Adrenal gland (tissue), 12 donors: ENCODE measurements around the gene RNF223. TPM values are rescaled to one million over a fixed set of nuclear protein-coding genes. Genes with fewer than 3 reads are reported as not detected.

ENCODE experiments used
- DNase-seq, 7 donors: peaks; one replicate each; pipeline ENCODE4 v3.0.0-alpha.2; 2019 to 2020
- H3K27ac ChIP-seq, 5 donors: fragments of 200-600 bp; sonication (generic) in 4 of 5; 1 replicate in 3 of 5; 2 replicates in 2 of 5; pipeline versions ENCODE4 v1.5.1 to v1.8.0; 2016 to 2020; ENCODE audit warnings: mild to moderate bottlenecking in 1 of 5
- H3K27me3 ChIP-seq: fragments of 200-600 bp; 2 replicates; pipeline ENCODE4 v1.8.0; 2021
- H3K36me3 ChIP-seq, 2 donors: fragments of 200-600 bp; replicated peaks in 1 of 2; 1 replicate in 1 of 2; 2 replicates in 1 of 2; pipeline versions ENCODE4 v1.5.1 to v1.8.0; 2018 to 2022
- H3K4me1 ChIP-seq, 2 donors: fragments of 200-600 bp; replicated peaks in 1 of 2; 1 replicate in 1 of 2; 2 replicates in 1 of 2; pipeline versions ENCODE4 v1.5.1 to v1.8.0; 2018 to 2021
- H3K4me3 ChIP-seq, 4 donors: fragments of 200-600 bp; sonication (generic) in 3 of 4; one replicate each; pipeline ENCODE4 v1.5.1; 2016 to 2018
- H3K9me3 ChIP-seq, 3 donors: fragments of 200-600 bp; sonication (generic) in 1 of 3; replicated peaks in 1 of 3; 1 replicate in 2 of 3; 2 replicates in 1 of 3; pipeline versions ENCODE4 v1.5.1 to v1.8.0; 2016 to 2021
- CTCF ChIP-seq, 6 experiments: fragments of 450-650 bp in 4 of 6; fragments of 200-600 bp in 2 of 6; sonication (generic) in 1 of 6; IDR thresholded peaks; 1 replicate in 5 of 6; 2 replicates in 1 of 6; pipeline versions ENCODE4 v1.5.1 to v1.8.0; 2016 to 2021; ENCODE audit warnings: antibody characterized with exemption in 6 of 6, mild to moderate bottlenecking in 2 of 6, moderate library complexity in 1 of 6
- POLR2A ChIP-seq, 2 donors: fragments of 450-650 bp; IDR thresholded peaks; one replicate each; pipeline ENCODE4 v1.6.1; 2017; ENCODE audit warnings: antibody characterized with exemption in 2 of 2, mild to moderate bottlenecking in 2 of 2, moderate library complexity in 1 of 2
- WGBS, 4 donors: extraction: QIAGEN DNeasy Blood & Tissue Kit in 2 of 4; methylation state at CpG; one replicate each; pipeline versions ENCODE4 v1.1.5 to v1.1.7; 2013 to 2017; 5-methylcytosine and 5-hydroxymethylcytosine counted together
- intact Hi-C, 2 donors: fragments of 100-400 bp; cut with DNase I; formaldehyde crosslinking; loops; one replicate each; pipeline versions ENCODE4 v1.14.1 to v1.15.0; 2022 to 2023
- polyA plus RNA-seq, 3 donors: library from polyadenylated mRNA; stranded (reverse); fragments of 200-250 nt in 2 of 3; fragments of 350-450 nt in 1 of 3; fragmentation: Illumina TruSeq in 1 of 3; extraction: RNeasy Lipid Tissue Mini Kit (QIAGEN cat#74804) in 1 of 3; gene quantifications; one replicate each; pipeline ENCODE4 v1.2.3, GENCODE V29; 2013 to 2014
- total RNA-seq, 9 donors: library from RNA; depleted of rRNA in 4 of 9; stranded (reverse); fragments of >200 nt in 4 of 9; fragments of 120-200 nt in 1 of 9; fragmentation: NEBNext Ultra II Directional in 1 of 9; extraction: Animal tissue kit (Norgen Biotek cat#: 25700) in 1 of 9; gene quantifications; one replicate each; pipeline versions ENCODE4 v1.1.0 to v1.2.4, GENCODE V29; 2013 to 2023
- donor health status: healthy with polysubstance abuse.
- donor health status: Bipolar disorder and iron deficiency.
- donor health status: DM: yes; HTN: yes; CAD: no.
- donor health status: DM: no; HTN: no; CAD: no.
- donor health status: DM: no; HTN: no; CAD: no.
- donor health status: DM: yes; HTN: yes; CAD: no.

Gene RNF223
- total and polyA plus RNA-seq, 12 donors, result 0.03 TPM; not detected in 11

DNA sequence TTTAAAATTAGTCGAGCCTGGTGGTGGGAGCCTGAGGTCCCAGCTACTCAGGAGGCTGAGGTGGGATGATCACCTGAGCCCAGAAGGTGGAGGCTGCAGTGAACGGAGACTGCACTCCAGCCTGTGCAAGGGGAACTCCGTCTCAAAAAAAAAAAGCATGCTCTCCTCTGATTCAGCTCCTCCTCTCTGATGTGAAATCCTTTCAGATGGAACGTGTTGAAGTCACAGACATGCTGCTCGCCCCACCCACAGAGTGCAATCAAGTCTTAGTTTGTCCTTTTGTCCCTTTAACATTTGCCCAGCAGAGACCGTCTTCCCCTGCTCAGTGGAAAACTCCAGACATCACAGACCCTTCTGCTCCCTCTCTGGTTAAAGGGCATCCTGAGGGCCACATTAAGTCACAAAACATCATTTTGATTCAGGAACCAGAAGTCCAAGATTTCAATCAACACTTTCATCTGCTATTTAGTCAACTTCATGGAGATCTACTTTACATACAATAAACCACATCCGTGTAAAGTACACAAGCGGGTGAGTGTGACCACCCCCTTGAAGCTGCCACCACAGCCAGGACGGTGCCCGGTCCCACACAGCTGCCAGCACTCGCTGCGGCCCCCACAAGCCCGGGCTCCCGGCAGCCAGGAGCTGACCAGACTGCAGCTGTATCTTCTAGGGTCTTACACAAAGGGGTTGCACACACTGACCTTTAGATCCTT is 18.9 kb upstream of the RNF223 start:
- WGBS, 4 donors, result 91 to 94% (median 92%) methylated on average over 13 to 14 of the region's 14 CpGs
- Histone ChIP-seq H3K27me3 (no peaks in the 10 kb centered on the region), H3K4me1 (no peaks in the 10 kb centered on the region), H3K4me3 (no peak overlapping the region), H3K27ac (no peak overlapping the region), H3K9me3 (no peaks in the 10 kb centered on the region), H3K36me3 (no peaks in the 10 kb centered on the region)
- peak in 1 of 7 donors; percentile 5 for DNase-seq
- intact Hi-C loops, result no loop called here
- TF ChIP-seq POLR2A (IDR thresholded peaks at IDR 0.05) (no peak), CTCF (IDR thresholded peaks at IDR 0.05) (no peak)

- WGBS, 4 donors, result 96 to 97% (median 97%) methylated on average over 5 to 28 of the region's 28 CpGs
- Histone ChIP-seq H3K4me3 (no peak overlapping the region), H3K4me1 (no peaks in the 10 kb centered on the region), H3K27me3 (no peaks in the 10 kb centered on the region), H3K9me3 (no peaks in the 10 kb centered on the region), H3K27ac (no peak overlapping the region), H3K36me3 (no peaks in the 10 kb centered on the region)
- intact Hi-C loops, result no loop called here
- peak in 1 of 7 donors; percentile 5 for DNase-seq
- TF ChIP-seq POLR2A (IDR thresholded peaks at IDR 0.05) (no peak), CTCF (IDR thresholded peaks at IDR 0.05) (no peak)
These were observed 18.2 kb upstream of the RNF223 start for GRCh38 chr1:1092149-1092855.

GRCh38 chr1:1091344-1092148 is 17.4 kb upstream of the RNF223 start:
- Histone ChIP-seq H3K27ac (no peak overlapping the region), H3K4me3 (no peak overlapping the region), H3K27me3 (no peaks in the 10 kb centered on the region), H3K36me3 (no peaks in the 10 kb centered on the region), H3K9me3 (no peaks in the 10 kb centered on the region), H3K4me1 (no peaks in the 10 kb centered on the region)
- intact Hi-C loops, result no loop called here
- DNase-seq, result peak in 1 of 7 donors; percentile 6
- no peak for TF ChIP-seq POLR2A (IDR thresholded peaks at IDR 0.05)
- no peak for TF ChIP-seq CTCF (IDR thresholded peaks at IDR 0.05)
- 89 to 97% (median 95%) methylated on average over 18 to 28 of the region's 28 CpGs for WGBS, 4 donors
